ENCODE measurements around the gene LCN6.
"Not testable (repeated sequence)": the region's sequence is repeated elsewhere in the genome, so short reads cannot be mapped to it uniquely, and the experiment has no call there.

The LCN6 gene

GRCh38 chr9:136748201-136748600, at the start of gene LCN6:
Gene LCN6, minus strand, starts transcription at chr9:136748525. Its CDS starts 42 bp downstream, at chr9:136748483.
- DNase-seq, result no peak

- DNase-seq, result peak; percentile 90
Observed at GRCh38 chr9:136796775-136797347, 48.5 kb upstream of the LCN6 start.

GRCh38 chr9:136796238-136796774, 48.0 kb upstream of the LCN6 start, which contains the start of gene CCDC183:
Gene CCDC183, plus strand, starts transcription at chr9:136796338. Its CDS starts 60 bp downstream, at chr9:136796398.
- DNase-seq, result no peak

- DNase-seq, result no peak
Observed at GRCh38 chr9:136795000-136795348, 46.6 kb upstream of the LCN6 start.

DNA sequence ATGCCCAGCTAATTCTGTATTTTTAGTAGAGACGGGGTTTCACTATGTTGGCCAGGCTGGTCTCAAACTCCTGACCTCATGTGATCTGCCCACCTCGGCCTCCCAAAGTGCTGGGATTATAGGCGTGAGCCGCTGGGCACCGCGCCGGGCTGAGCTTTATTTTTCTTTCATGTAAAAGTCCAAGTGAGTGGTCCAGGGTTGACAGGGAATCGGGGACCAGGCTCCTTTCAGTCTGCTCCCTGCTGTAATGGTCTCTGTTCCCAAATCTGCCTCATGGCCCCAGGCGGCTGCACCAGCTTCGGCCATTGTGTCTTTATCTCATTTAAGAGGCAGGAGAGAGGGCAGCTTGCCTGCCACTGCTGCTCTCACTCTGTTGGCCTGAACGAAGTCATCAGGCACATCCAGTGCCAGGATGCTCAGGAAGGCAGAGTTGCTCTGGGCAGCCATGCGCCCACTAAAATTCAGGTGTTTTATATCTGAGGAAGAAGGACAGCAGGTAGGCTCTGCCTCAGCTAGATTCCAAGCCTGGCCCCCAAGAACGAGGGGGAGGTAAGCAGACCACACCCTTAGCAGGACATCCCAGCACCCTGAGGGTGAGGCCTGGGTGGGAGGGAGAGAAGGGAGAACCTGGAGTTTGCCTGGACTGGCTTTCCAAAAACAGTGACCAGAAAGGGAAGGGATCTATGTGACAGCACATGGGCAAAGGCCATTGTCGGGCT, 46.1 kb upstream of the LCN6 start:
- DNase-seq, result no peak

DNA sequence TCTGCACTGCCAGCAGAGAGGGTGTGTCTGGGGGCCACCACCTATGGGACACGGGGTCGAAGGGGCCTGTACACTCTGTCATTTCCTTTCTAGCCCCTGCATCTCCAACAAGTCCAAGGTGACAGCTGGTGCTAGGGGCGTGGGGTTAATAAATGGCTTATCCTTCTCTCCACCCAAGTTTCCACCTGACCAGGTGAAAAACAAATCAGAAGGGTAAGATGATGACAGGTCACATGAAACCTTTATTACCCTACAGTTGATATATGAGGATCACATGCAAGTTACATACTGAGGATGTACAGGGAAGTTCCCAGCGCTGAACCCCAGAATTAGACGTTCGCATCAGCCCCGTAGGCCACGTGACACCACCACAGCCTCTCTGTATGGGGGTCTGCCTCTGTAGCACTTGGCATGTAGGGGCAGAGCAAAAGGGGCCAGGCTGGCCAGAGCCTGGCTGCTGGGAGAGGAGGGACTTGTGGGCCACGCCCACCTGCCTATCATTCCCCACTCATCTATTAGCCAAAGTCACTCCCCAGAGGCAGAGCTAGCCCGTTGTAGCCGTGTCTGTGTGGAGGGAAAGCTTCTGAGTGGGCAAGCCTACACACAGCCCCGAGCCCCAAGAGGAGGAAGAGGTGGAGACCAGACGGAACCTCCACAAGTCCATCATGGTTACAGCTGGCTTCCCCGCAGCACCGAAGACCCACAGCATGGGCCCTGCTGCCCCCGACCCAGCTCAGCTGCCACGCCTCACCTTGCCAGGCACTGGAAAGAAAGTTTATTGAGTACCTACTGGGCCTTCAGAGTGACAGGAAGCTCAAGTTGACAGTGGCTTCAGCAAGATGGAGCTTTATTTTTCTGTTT, 45.0 kb upstream of the LCN6 start:
- no peak for DNase-seq

DNA sequence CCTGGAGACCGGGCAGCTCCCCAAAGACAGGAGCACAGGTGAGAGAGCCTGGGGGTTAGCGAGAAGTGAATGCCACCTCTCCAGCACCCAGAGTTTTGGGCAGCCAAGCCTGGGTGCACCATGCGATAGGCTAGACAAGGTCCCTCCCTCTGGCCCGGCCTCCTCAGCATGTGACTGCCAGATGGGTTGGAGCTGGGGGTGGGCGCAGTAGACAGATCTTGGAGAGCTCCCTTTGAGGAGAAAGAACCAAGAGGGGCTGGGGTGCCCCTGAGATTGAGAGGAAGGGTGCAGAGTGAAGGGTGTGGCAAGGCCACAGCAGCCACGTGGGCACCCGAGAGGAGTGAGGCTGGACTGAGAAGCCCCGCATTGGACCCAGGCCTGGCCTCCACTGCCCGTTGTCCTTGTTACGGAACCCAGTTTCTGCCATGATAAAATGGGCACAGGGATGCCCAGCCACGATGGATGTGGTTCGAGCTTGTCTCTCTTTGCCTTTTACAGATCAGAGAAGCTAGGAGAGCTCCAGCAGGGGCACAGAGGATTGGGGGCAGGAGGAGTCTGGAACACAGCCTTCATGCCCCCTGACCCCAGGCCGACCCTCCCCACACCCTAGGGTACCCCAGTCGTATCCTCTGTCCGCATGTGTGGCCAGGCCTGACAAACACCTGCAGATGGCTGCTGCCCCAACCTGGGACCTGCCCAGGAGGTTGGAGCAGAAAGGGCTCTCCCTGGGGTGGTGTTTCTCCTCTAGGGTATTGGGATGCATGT, 44.2 kb upstream of the LCN6 start:
- DNase-seq, result no peak

GRCh38 chr9:136791516-136792276, 43.4 kb upstream of the LCN6 start:
- peak; percentile 20 for DNase-seq

GRCh38 chr9:136790640-136791515, 42.6 kb upstream of the LCN6 start, which contains the start of gene TMEM141:
Gene TMEM141, plus strand, starts transcription at chr9:136791344. Its CDS starts 27 bp downstream, at chr9:136791371.
- DNase-seq, result peak; percentile 95

DNA sequence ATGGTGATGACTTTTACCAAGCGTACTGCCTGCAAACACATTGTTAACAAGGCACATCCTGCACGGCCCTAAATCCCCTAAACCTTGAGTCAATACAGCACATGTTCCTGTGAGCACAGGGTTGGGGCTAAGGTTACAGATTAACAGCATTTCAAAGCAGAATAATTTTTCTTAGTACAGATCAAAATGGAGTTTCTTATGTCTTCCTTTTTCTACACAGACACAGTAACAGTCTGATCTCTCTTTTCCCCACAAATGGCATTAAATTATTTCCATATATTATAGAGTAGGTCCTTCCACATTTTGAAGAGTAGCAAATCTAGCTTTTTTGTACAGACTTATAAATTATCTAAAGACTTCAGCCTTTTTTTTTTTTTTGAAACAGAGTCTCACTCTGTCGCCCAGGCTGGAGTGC, 41.2 kb upstream of the LCN6 start:
- DNase-seq, result no peak

DNA sequence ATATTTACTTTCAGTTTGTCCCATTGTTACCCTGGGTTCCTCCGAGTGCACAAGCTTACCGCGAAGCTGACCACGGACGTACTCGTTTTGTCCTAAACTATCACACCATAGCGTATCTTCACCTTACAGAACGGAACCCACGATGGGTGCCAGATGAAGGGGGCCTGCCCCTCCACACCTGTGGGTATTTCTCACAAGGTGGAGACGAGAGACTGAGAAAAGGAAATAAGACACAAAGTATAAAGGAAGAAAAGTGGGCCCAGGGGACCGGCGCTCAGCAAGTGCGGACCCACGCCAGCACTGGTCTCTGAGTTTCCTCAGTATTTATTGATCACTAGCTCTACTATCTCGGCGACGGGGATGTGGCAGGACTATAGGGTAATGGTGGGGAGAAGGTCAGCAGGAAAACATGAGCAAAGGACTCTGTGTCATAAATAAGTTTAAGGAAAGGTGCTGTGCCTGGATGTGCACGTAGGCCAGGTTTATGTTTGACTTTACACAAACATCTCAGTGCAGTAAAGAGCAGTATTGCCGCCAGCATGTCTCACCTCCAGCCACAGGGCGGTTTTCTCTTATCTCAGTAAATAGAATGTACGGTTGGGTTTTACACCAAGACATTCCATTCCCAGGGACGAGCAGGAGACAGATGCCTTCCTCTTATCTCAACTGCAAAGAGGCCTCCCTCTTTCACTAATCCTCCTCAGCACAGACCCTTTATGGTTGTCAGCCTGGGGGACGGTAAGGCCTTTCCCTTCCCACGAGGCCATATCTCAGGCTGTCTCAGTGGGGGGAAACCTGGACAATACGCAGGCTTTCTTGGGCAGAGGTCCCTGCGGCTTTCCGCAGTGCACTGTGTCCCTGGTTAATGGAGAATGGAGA, 40.6 kb upstream of the LCN6 start:
- DNase-seq, result peak; percentile 35

DNA sequence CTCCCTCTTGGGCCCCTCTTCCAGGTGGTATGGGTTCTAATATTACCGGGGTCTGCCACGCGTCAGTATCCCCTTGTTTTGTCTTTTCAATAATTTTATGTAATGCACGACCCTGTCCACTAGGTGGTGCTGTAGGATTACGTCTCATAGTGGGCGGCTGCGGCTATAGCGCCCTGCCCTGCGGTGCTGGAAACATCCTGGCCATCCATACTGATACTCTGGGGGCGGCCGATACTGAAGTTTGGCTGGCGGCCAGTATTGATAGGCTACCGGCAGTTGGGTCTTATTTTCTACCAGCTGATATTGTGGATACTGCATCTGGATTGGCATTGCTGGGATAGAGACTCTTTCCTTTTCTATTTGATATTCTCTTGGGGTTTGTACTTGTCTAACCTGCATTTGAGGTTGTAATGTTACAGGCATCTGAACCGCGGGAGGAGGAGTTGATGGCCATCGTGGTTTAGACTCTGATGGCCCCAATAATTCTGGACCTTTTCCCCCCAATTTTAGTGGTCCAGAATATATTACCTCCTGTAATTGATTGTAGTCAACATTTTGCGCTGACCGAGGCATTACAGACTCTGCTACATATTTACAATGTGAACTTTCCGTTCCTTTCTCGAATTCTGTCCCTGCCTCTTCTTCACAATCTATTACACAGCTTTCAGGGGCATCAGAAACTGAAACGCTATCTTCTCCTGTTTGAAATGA, 39.5 kb upstream of the LCN6 start:
- no peak for DNase-seq

GRCh38 chr9:136786983-136787382, 38.7 kb upstream of the LCN6 start:
- DNase-seq, result not testable (repeated sequence)

GRCh38 chr9:136786451-136786850, 38.1 kb upstream of the LCN6 start:
- no peak for DNase-seq

- DNase-seq, result not testable (repeated sequence)
Observed at GRCh38 chr9:136785565-136786355, 37.4 kb upstream of the LCN6 start.

DNA sequence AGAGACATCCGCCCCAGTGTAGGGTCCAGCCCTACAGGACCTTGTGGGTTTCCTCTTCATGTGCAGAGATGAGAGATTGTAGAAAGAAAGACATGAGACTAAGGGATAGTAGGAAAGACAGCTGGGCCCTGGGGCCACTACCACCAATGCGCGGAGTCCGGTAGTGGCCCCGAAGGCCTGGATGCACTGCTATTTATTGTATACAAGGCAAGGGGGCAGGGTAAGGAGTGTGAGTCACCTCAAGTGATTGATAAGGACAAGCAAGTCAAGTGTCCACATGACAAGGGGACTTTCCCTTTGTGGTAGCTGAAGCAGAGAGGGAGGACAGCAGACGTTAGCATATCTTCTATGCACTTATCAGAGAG, 36.7 kb upstream of the LCN6 start:
- no peak for DNase-seq

- DNase-seq, result no peak
Observed at GRCh38 chr9:136784249-136784996, 36.1 kb upstream of the LCN6 start.

Measured in NCI-H226 (cell line).